ENCODE measurements around the gene HSPA12B. TPM values are rescaled to one million over a fixed set of nuclear protein-coding genes. Genes with fewer than 3 reads are reported as not detected.
A peak's percentile ranks its signal among the peaks of the same experiment; 100 is the strongest.

HSPA12B gene
- total RNA-seq, 1 experiment from 2014 or later: 0.21 TPM

GRCh38 chr20:3777716-3778629 is 45.5 kb downstream of the HSPA12B start:
- in situ Hi-C loops (cut with HindIII; ENCODE audit: low pct_unique_long_range_greater_than_20kb, low sequenced_read_pairs): no loop called here
- peak overlapping the region; percentile 40 to 62 for H3K4me3 ChIP-seq (ENCODE audit: low read depth in 2 of 2, low read length in 2 of 2)
- ChIA-PET POLR2A (interaction anchor here (0.5 to 1.3 kb wide), 2 partner anchors 11 to 168 kb away, joined by 3 to 4 read pairs; partner anchors contain the start of gene ADISSP), CTCF (interaction anchor here (0.6 to 1.0 kb wide), 4 partner anchors 9 to 341 kb away, joined by 3 to 5 read pairs (median 4); no protein-coding TSS in a partner anchor)
- ATAC-seq (peak; percentile 64), DNase-seq (ENCODE audit: low read depth, low spot score) (no peak)
- no peaks in the 10 kb centered on the region for H3K27me3 ChIP-seq (ENCODE audit: control insufficient read depth, insufficient read depth, low read length)
- no peak for TF ChIP-seq TCF7L2 (IDR thresholded peaks at IDR 0.05; ENCODE audit: low read depth, low read length)
- TF ChIP-seq CTCF (IDR thresholded peaks at IDR 0.05): no peak
- TF ChIP-seq REST (IDR thresholded peaks at IDR 0.05; ENCODE audit: insufficient read depth in 1 of 2, low read depth in 2 of 2, low read length in 1 of 2): no peak
- TF ChIP-seq SIN3A (IDR thresholded peaks at IDR 0.05; ENCODE audit: borderline replicate concordance, insufficient read depth, low read depth, low read length): no peak
- TF ChIP-seq POLR2AphosphoS5 (IDR thresholded peaks at IDR 0.05; ENCODE audit: low read depth, low read length): no peak
- H3K4me1 ChIP-seq (ENCODE audit: control insufficient read depth, insufficient read depth, low read length): 0 out of 2 replicates have a peak, but pooled peaks cover 3% of the 10 kb centered on the region
- H3K36me3 ChIP-seq (ENCODE audit: control insufficient read depth, insufficient read depth, low read length): no peaks in the 10 kb centered on the region
- H3K9me3 ChIP-seq (ENCODE audit: control insufficient read depth, insufficient read depth, low read depth, low read length): no peaks in the 10 kb centered on the region
- BruUV-seq (replicated peaks): no TSS peak
- H3K27ac ChIP-seq (ENCODE audit: low read length): no peak overlapping the region; the same call in 1 of the 2 replicates
- intact Hi-C loops (cut with micrococcal nuclease; ENCODE audit: unreplicated experiment): no loop called here

- ATAC-seq (no peak), DNase-seq (ENCODE audit: low read depth, low spot score) (no peak)
- Histone ChIP-seq H3K27ac (ENCODE audit: low read length) (no peak overlapping the region), H3K27me3 (ENCODE audit: control insufficient read depth, insufficient read depth, low read length) (no peaks in the 10 kb centered on the region), H3K4me1 (ENCODE audit: control insufficient read depth, insufficient read depth, low read length) (peaks cover 10% of the 10 kb centered on the region), H3K36me3 (ENCODE audit: control insufficient read depth, insufficient read depth, low read length) (no peaks in the 10 kb centered on the region), H3K9me3 (ENCODE audit: control insufficient read depth, insufficient read depth, low read depth, low read length) (no peaks in the 10 kb centered on the region), H3K4me3 (ENCODE audit: low read depth in 2 of 2, low read length in 2 of 2) (no peak overlapping the region)
- intact Hi-C loops (cut with micrococcal nuclease; ENCODE audit: unreplicated experiment) (no loop called here), in situ Hi-C loops (cut with HindIII; ENCODE audit: low pct_unique_long_range_greater_than_20kb, low sequenced_read_pairs) (no loop called here)
- no TSS peak for BruUV-seq (replicated peaks)
- ChIA-PET CTCF (no interaction called here), POLR2A (interaction anchor here (0.6 to 1.3 kb wide), 2 partner anchors 12 to 36 kb away, joined by 3 to 4 read pairs; partner anchors contain the start of gene ADISSP)
- TF ChIP-seq CTCF (IDR thresholded peaks at IDR 0.05) (no peak), REST (IDR thresholded peaks at IDR 0.05; ENCODE audit: insufficient read depth in 1 of 2, low read depth in 2 of 2, low read length in 1 of 2) (no peak), SIN3A (IDR thresholded peaks at IDR 0.05; ENCODE audit: borderline replicate concordance, insufficient read depth, low read depth, low read length) (no peak), TCF7L2 (IDR thresholded peaks at IDR 0.05; ENCODE audit: low read depth, low read length) (no peak), POLR2AphosphoS5 (IDR thresholded peaks at IDR 0.05; ENCODE audit: low read depth, low read length) (no peak)
Measured at GRCh38 chr20:3778976-3779375, 46.5 kb downstream of the HSPA12B start.
